SK-N-SH treated with all-trans-retinoic acid at 6 μM for 48 hours (cell line): ENCODE results near the gene KDM2B.
A peak's percentile ranks its signal among the peaks of the same experiment; 100 is the strongest.

ENCODE experiments used
- ATAC-seq: fragments of 200-7000 bp; cut with Tn5 transposase; 3 replicates; pipeline ENCODE4 v1.9.1; 2020; ENCODE audit warnings: mild to moderate bottlenecking, moderate library complexity
- ARNTL ChIP-seq: fragments of 450-650 bp; formaldehyde crosslinking; IDR thresholded peaks from 2 replicates; pipeline ENCODE4 v1.5.0; 2020; ENCODE audit warnings: low read depth, mild to moderate bottlenecking, moderate library complexity, borderline replicate concordance
- ESRRG ChIP-seq: fragments of 250-450 bp; sonication (Bioruptor Pico); IDR thresholded peaks from 2 replicates; pipeline ENCODE4 v1.6.1; 2021; ENCODE audit warnings: mild to moderate bottlenecking
- GLIS3 ChIP-seq: fragments of 250-450 bp; sonication (Bioruptor Pico); IDR thresholded peaks from 2 replicates; pipeline ENCODE4 v1.5.0; 2020; ENCODE audit warnings: mild to moderate bottlenecking, moderate library complexity
- ISL1 ChIP-seq: fragments of 250-450 bp; sonication (Bioruptor Pico); IDR thresholded peaks from 2 replicates; pipeline ENCODE4 v2.1.2; 2022; ENCODE audit warnings: mild to moderate bottlenecking, moderate library complexity
- OSR1 ChIP-seq: fragments of 250-450 bp; sonication (Bioruptor Pico); IDR thresholded peaks from 2 replicates; pipeline ENCODE4 v1.8.0; 2022; ENCODE audit warnings: moderate library complexity, mild to moderate bottlenecking, inconsistent platforms
- POU6F1 ChIP-seq: fragments of 250-450 bp; sonication (Bioruptor Pico); IDR thresholded peaks from 2 replicates; pipeline ENCODE4 v1.8.0; 2021; ENCODE audit warnings: low read depth, mild to moderate bottlenecking, moderate library complexity, borderline replicate concordance
- PPARA ChIP-seq: fragments of 250-450 bp; sonication (Bioruptor Pico); IDR thresholded peaks from 2 replicates; pipeline ENCODE4 v1.5.0; 2020; ENCODE audit warnings: mild to moderate bottlenecking, borderline replicate concordance
- RARB ChIP-seq: fragments of 250-450 bp; sonication (Bioruptor Pico); IDR thresholded peaks from 2 replicates; pipeline ENCODE4 v1.8.0; 2021; ENCODE audit warnings: mild to moderate bottlenecking, moderate library complexity
- SNAI2 ChIP-seq: fragments of 250-450 bp; sonication (Bioruptor Pico); IDR thresholded peaks from 2 replicates; pipeline ENCODE4 v1.5.0; 2020; ENCODE audit warnings: mild to moderate bottlenecking, moderate library complexity
- TCF4 ChIP-seq: fragments of 250-450 bp; sonication (Bioruptor Pico); IDR thresholded peaks from 2 replicates; pipeline ENCODE4 v1.8.0; 2021; ENCODE audit warnings: mild to moderate bottlenecking, moderate library complexity, borderline replicate concordance
- TSHZ2 ChIP-seq: fragments of 250-450 bp; sonication (Bioruptor Pico); IDR thresholded peaks from 2 replicates; pipeline ENCODE4 v1.5.0; 2020; ENCODE audit warnings: mild to moderate bottlenecking, moderate library complexity
- ZFP3 ChIP-seq: fragments of 250-450 bp; sonication (Bioruptor Pico); IDR thresholded peaks from 2 replicates; pipeline ENCODE4 v1.5.0; 2020; ENCODE audit warnings: mild to moderate bottlenecking, moderate library complexity
- ZFP30 ChIP-seq: fragments of 450-650 bp; formaldehyde crosslinking; IDR thresholded peaks from 2 replicates; pipeline ENCODE4 v1.5.0; 2022; ENCODE audit warnings: mild to moderate bottlenecking, moderate library complexity
- ZNF565 ChIP-seq: fragments of 450-650 bp; formaldehyde crosslinking; conservative IDR thresholded peaks from 2 replicates; pipeline ENCODE4 v1.5.0; 2020; ENCODE audit warnings: low read depth, mild to moderate bottlenecking, moderate library complexity
- ZNF8 ChIP-seq: fragments of 450-650 bp; formaldehyde crosslinking; IDR thresholded peaks from 2 replicates; pipeline ENCODE4 v1.5.0; 2020; ENCODE audit warnings: mild to moderate bottlenecking, moderate library complexity
- TF ChIP-seq, protein P1 (sequence below): fragments of 250-450 bp; sonication (Bioruptor Pico); IDR thresholded peaks from 2 replicates; pipeline ENCODE4 v1.5.1; 2020; ENCODE audit warnings: low read depth, mild to moderate bottlenecking, moderate library complexity
- TF ChIP-seq, protein P2 (sequence below): fragments of 250-450 bp; sonication (Bioruptor Pico); IDR thresholded peaks from 2 replicates; pipeline ENCODE4 v1.5.1; 2021; ENCODE audit warnings: mild to moderate bottlenecking, moderate library complexity

Gene KDM2B

DNA sequence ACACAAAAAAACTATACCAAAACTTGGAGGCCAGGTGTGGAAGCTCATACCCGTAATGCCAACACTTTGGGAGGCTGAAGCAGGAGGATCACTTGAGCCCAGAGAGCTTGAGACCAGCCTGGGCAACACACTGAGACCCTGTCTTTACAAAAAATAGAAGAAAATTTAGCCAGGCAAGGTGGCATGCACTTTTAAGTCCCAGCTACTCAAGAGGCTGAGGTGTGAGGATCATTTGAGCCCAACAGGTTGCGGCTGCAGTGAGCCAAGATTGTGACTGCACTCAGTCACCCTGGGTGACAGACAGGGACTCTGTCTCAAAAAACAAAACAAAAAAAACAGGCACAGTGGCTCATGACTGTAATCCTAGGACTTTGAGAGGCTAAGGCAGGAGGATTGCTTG lies 105.5 kb downstream of the KDM2B start:
- no peak for ATAC-seq
- TF ChIP-seq POU6F1 = no peak
- no peak for TF ChIP-seq GLIS3
- no peak for TF ChIP-seq ZFP3 (CRISPR knock-in tag)
- TF ChIP-seq ARNTL (CRISPR knock-in tag) = no peak
- no peak for TF ChIP-seq TSHZ2 (CRISPR knock-in tag)
- no peak for TF ChIP-seq SNAI2
- TF ChIP-seq, protein P1, sequence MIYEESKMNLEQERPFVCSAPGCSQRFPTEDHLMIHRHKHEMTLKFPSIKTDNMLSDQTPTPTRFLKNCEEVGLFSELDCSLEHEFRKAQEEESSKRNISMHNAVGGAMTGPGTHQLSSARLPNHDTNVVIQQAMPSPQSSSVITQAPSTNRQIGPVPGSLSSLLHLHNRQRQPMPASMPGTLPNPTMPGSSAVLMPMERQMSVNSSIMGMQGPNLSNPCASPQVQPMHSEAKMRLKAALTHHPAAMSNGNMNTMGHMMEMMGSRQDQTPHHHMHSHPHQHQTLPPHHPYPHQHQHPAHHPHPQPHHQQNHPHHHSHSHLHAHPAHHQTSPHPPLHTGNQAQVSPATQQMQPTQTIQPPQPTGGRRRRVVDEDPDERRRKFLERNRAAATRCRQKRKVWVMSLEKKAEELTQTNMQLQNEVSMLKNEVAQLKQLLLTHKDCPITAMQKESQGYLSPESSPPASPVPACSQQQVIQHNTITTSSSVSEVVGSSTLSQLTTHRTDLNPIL = no peak
- no peak for TF ChIP-seq ZNF8 (CRISPR knock-in tag)

DNA sequence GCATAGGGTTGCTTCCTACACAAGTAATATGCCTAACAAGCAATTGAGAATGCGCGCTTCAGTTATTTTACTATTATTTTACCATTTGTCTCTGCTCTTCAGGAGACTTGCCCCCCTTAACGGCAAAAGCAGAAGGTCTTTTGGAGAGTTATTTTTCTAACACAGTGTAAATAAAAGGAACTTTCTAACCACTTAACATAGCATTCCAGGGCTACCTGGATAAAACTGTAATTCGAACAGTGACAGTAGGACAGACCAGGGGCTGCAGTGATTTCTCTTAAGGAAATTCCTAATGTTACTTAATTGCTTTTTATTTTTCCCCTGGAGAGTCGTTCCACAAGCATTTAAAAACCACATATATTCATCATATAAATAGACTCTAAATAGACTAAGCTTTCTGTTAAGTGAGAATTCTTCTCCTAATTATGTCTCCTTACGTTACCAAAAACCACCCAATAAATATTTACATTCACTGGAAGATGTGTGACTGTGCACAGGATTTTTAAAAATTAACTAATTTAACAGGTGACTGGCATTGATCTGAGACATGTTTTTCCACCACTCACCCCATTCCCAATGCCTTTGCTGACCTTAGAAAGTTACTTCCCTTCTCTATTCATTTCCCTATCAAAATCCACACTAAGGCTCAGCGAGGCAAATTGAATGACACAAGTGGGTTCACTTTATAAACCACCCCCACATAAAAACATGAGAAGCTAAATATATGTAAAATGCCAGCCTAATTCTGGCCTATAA lies 108.5 kb downstream of the KDM2B start:
- TF ChIP-seq RARB (no peak), ISL1 (CRISPR knock-in tag) (peak; percentile 41; the same call in 1 of the 2 replicates), TSHZ2 (CRISPR knock-in tag) (no peak), ESRRG (CRISPR knock-in tag) (no peak), ZFP30 (no peak), TCF4 (no peak), OSR1 (CRISPR knock-in tag) (no peak)
- ATAC-seq = no peak

GRCh38 chr12:121470751-121471150 lies 110.1 kb downstream of the KDM2B start:
- ATAC-seq = no peak
- TF ChIP-seq, protein P2, sequence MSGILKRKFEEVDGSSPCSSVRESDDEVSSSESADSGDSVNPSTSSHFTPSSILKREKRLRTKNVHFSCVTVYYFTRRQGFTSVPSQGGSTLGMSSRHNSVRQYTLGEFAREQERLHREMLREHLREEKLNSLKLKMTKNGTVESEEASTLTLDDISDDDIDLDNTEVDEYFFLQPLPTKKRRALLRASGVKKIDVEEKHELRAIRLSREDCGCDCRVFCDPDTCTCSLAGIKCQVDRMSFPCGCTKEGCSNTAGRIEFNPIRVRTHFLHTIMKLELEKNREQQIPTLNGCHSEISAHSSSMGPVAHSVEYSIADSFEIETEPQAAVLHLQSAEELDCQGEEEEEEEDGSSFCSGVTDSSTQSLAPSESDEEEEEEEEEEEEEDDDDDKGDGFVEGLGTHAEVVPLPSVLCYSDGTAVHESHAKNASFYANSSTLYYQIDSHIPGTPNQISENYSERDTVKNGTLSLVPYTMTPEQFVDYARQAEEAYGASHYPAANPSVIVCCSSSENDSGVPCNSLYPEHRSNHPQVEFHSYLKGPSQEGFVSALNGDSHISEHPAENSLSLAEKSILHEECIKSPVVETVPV (CRISPR knock-in tag) = no peak
- TF ChIP-seq TSHZ2 (CRISPR knock-in tag) = no peak
- no peak for TF ChIP-seq PPARA (CRISPR knock-in tag)
- no peak for TF ChIP-seq ZNF565 (CRISPR knock-in tag)
- no peak for TF ChIP-seq SNAI2
- TF ChIP-seq OSR1 (CRISPR knock-in tag) = no peak
- no peak for TF ChIP-seq POU6F1
- TF ChIP-seq ISL1 (CRISPR knock-in tag) = no peak
